Measurements from ENCODE around the gene PLXDC1. TPM values are rescaled to one million over a fixed set of nuclear protein-coding genes. Genes with fewer than 3 reads are reported as not detected.

PLXDC1 gene
- total RNA-seq, 1 donor from 2014 or later, result under 0.01 TPM

DNA sequence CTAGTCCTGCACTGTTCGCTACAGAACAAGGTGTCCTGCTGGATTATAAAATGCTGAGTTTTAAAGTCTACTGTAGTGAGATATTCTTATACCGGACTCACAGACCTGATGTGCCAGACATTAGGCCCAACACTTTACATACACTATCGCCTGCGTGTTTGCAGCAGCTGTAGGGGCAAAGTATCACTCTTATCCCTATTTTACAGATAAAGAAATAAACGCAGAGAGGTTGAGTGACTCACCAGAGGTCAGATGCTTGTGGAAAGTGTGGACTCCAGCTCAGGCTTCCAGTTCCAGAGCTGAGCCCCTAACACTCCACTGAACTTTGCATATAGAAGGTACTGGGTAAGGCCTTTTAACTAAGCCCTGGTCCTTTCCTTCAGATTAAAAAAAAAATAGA is 47.4 kb downstream of the PLXDC1 start:
- TF ChIP-seq, protein P1, sequence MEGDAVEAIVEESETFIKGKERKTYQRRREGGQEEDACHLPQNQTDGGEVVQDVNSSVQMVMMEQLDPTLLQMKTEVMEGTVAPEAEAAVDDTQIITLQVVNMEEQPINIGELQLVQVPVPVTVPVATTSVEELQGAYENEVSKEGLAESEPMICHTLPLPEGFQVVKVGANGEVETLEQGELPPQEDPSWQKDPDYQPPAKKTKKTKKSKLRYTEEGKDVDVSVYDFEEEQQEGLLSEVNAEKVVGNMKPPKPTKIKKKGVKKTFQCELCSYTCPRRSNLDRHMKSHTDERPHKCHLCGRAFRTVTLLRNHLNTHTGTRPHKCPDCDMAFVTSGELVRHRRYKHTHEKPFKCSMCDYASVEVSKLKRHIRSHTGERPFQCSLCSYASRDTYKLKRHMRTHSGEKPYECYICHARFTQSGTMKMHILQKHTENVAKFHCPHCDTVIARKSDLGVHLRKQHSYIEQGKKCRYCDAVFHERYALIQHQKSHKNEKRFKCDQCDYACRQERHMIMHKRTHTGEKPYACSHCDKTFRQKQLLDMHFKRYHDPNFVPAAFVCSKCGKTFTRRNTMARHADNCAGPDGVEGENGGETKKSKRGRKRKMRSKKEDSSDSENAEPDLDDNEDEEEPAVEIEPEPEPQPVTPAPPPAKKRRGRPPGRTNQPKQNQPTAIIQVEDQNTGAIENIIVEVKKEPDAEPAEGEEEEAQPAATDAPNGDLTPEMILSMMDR (IDR thresholded peaks at IDR 0.05; ENCODE audit: insufficient read depth, low read length, severe bottlenecking), result no peak
- Histone ChIP-seq H3K4me3 (ENCODE audit: low read depth, low read length) (no peak overlapping the region), H3K27me3 (ENCODE audit: control insufficient read depth, insufficient read depth, low read length) (peaks cover 5% of the 10 kb centered on the region), H3K36me3 (ENCODE audit: control insufficient read depth, insufficient read depth, low read length) (no peaks in the 10 kb centered on the region)
- DNase-seq (ENCODE audit: low read depth) (no peak), FAIRE-seq (no peak)

DNA sequence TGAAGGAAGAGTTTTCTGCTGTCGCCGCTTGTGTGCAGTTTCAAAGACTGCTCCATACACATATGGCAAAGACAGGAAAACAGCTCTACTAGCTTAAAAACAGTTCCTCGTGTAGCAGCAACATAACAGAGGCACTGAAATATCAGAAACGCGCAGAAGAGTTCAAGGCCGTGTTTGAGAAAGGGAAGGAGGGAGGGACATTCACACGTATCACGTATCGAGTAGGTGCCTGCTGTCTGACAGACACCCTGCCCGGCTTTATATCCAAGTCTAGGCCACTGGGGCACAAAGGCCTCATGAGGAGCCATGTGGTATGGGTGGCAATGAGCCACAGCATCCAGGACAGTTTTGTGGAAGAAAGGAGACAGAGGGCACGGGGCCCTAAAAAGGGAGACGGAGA is 50.3 kb downstream of the PLXDC1 start:
- Histone ChIP-seq H3K27me3 (ENCODE audit: control insufficient read depth, insufficient read depth, low read length) (peaks cover 7% of the 10 kb centered on the region), H3K4me3 (ENCODE audit: low read depth, low read length) (no peak overlapping the region), H3K36me3 (ENCODE audit: control insufficient read depth, insufficient read depth, low read length) (no peaks in the 10 kb centered on the region)
- DNase-seq (ENCODE audit: low read depth) (no peak), FAIRE-seq (no peak)
- TF ChIP-seq, protein P1 (IDR thresholded peaks at IDR 0.05; ENCODE audit: insufficient read depth, low read length, severe bottlenecking), result no peak

DNA sequence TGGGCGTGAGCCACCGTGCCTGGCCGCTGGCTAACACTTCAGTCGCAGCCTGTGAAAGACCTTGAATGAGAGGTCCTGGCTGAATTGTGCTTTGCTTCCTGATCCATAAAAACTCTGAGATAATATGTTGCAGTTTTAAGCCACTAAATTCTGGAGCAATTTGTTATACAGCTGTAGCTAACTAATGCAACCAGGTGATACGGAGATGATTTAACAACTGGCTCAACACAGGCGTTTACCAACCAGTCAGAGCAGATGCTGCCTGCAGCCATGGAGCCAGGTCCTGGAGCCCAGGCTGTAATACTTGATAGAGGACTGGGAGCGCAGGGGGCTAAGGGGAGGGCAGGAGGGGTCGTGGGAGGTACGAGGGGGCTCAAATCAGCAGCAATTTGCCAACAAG is 50.9 kb downstream of the PLXDC1 start:
- no peaks in the 10 kb centered on the region for H3K36me3 ChIP-seq (ENCODE audit: control insufficient read depth, insufficient read depth, low read length)
- H3K4me3 ChIP-seq (ENCODE audit: low read depth, low read length), result no peak overlapping the region
- DNase-seq (ENCODE audit: low read depth), result no peak
- TF ChIP-seq, protein P1 (IDR thresholded peaks at IDR 0.05; ENCODE audit: insufficient read depth, low read length, severe bottlenecking), result no peak
- FAIRE-seq, result no peak
- peaks cover 9% of the 10 kb centered on the region for H3K27me3 ChIP-seq (ENCODE audit: control insufficient read depth, insufficient read depth, low read length)

DNA sequence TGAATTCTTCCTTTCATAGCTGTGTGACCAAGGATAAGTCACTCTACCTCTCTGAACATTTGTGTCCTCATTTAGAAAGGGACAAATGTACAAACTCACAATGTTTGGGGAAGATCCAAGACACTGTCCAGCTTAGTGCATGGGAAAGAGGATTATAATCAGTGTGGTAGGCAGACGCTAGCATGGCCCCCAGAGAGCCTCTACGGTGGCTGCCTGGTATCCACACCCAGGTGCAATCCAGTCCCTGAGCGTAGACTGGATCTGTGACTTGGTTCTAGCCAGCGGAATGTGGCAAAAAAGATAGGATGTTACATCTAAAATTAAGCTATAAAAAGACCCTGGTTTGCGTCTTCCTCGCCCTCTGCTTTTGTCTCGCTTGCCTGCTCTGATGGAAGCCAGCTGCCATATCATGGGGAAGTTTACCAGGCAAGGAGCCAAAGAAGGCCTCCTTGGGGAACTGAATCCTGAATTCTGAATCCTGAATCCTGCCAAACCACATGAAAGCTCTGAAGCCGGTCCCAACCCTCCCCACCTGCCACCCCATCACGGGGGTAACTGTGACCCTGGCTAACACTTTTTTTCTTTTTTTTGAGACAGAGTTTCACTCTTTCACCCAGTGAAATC is 51.7 kb downstream of the PLXDC1 start:
- Histone ChIP-seq H3K36me3 (ENCODE audit: control insufficient read depth, insufficient read depth, low read length) (no peaks in the 10 kb centered on the region), H3K4me3 (ENCODE audit: low read depth, low read length) (no peak overlapping the region), H3K27me3 (ENCODE audit: control insufficient read depth, insufficient read depth, low read length) (peaks cover 9% of the 10 kb centered on the region)
- DNase-seq (ENCODE audit: low read depth) (no peak), FAIRE-seq (no peak)
- TF ChIP-seq, protein P1 (IDR thresholded peaks at IDR 0.05; ENCODE audit: insufficient read depth, low read length, severe bottlenecking), result no peak

DNA sequence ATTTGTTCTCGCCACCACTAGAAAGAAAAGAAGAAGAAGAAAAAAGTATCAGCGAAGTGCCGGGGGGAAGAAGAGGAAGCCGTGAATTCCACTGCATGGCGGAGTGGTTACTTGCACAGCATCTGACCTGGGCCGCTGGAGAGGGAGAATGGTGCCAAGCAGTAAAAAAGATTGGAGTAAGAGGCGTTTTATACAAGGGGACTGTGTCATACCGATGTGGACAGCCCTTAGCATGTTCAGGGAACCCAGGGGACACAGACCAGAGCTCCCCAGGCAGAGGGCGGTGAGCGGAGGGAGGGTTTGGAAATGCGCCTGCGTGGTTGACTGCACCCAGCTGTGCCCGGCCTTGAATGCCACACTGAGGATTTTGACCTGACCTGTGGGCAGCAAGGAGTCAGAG is 52.8 kb downstream of the PLXDC1 start:
- H3K36me3 ChIP-seq (ENCODE audit: control insufficient read depth, insufficient read depth, low read length), result no peaks in the 10 kb centered on the region
- H3K27me3 ChIP-seq (ENCODE audit: control insufficient read depth, insufficient read depth, low read length), result peaks cover 16% of the 10 kb centered on the region
- FAIRE-seq (no peak), DNase-seq (ENCODE audit: low read depth) (no peak)
- no peak overlapping the region for H3K4me3 ChIP-seq (ENCODE audit: low read depth, low read length)
- TF ChIP-seq, protein P1 (IDR thresholded peaks at IDR 0.05; ENCODE audit: insufficient read depth, low read length, severe bottlenecking), result no peak

DNA sequence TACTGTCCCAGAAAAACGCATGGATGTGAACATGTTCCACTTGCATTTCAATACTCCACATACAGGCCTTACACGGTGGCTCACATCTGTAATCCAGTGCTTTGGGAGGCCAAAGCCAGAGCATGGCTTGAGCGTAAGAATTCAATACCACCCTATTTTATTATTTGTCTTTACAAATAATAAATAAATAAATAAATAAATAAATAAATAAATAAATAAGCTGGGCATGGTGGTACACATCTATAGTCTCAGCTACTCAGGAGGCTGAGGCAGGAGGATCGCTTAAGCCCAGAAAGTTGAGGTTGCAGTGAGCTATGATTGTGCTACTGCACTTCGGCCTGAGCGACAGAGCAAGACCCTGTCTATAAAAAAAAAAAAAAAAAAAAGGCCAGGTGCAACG is 53.9 kb downstream of the PLXDC1 start:
- H3K27me3 ChIP-seq (ENCODE audit: control insufficient read depth, insufficient read depth, low read length), result peaks cover 16% of the 10 kb centered on the region
- TF ChIP-seq, protein P1 (IDR thresholded peaks at IDR 0.05; ENCODE audit: insufficient read depth, low read length, severe bottlenecking), result no peak
- no peaks in the 10 kb centered on the region for H3K36me3 ChIP-seq (ENCODE audit: control insufficient read depth, insufficient read depth, low read length)
- FAIRE-seq (no peak), DNase-seq (ENCODE audit: low read depth) (no peak)
- H3K4me3 ChIP-seq (ENCODE audit: low read depth, low read length), result no peak overlapping the region

Data from bronchial epithelial cell (primary cell).